Measurements from ENCODE around the gene ZMYM3.
"Not testable (repeated sequence)": the region's sequence is repeated elsewhere in the genome, so short reads cannot be mapped to it uniquely, and the experiment has no call there.

The ZMYM3 gene

DNA sequence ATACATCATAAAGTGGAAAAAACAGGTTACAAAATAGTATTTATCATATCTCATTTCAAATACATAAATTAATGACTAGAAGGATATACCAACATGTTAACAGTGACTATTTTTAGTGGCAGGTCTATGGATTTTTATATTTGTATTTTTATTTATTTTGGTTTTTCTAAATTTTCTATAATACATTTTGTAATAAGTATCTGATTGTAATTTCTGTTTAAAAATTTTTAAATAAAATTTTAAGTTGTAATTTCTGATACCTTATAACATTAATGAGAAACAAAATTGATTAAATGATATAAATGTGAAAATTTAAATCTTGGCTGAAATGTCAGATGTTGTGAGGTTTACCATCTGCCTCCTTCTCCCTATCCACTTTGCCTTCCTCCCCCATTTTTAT is 32.0 kb upstream of the ZMYM3 start:
- no peak for DNase-seq (ENCODE audit: low read depth, low spot score)
- Histone ChIP-seq H3K4me1 (ENCODE audit: control insufficient read depth, insufficient read depth, low read length) (no peaks in the 10 kb centered on the region), H3K9me3 (ENCODE audit: control insufficient read depth, insufficient read depth, low read length) (no peaks in the 10 kb centered on the region), H3K27me3 (ENCODE audit: control insufficient read depth, insufficient read depth, low read length) (no peaks in the 10 kb centered on the region), H3K4me3 (ENCODE audit: low read length) (no peak overlapping the region), H3K36me3 (ENCODE audit: control insufficient read depth, insufficient read depth, low read length) (no peaks in the 10 kb centered on the region), H3K27ac (ENCODE audit: low read length) (no peak overlapping the region)

- no peaks in the 10 kb centered on the region for H3K27me3 ChIP-seq (ENCODE audit: control insufficient read depth, insufficient read depth, low read length)
- no peaks in the 10 kb centered on the region for H3K36me3 ChIP-seq (ENCODE audit: control insufficient read depth, insufficient read depth, low read length)
- peak within 1 kb of the TSS; percentile 99 for H3K4me3 ChIP-seq (ENCODE audit: low read length)
- no CpG with 5 or more reads among the region's 57 CpGs for WGBS (ENCODE audit: insufficient coverage, insufficient read length)
- H3K4me1 ChIP-seq (ENCODE audit: control insufficient read depth, insufficient read depth, low read length): no peaks in the 10 kb centered on the region
- H3K27ac ChIP-seq (ENCODE audit: low read length): no peak within 1 kb of the TSS
- H3K9me3 ChIP-seq (ENCODE audit: control insufficient read depth, insufficient read depth, low read length): no peaks in the 10 kb centered on the region
- peak; percentile 96 for DNase-seq (ENCODE audit: low read depth, low spot score)
Observed at GRCh38 chrX:71283403-71284143, 29.6 kb upstream of the ZMYM3 start, which contains the start of gene NONO. Gene NONO, plus strand, starts transcription at chrX:71283635. Its CDS starts 7,003 bp downstream, at chrX:71290638.

DNA sequence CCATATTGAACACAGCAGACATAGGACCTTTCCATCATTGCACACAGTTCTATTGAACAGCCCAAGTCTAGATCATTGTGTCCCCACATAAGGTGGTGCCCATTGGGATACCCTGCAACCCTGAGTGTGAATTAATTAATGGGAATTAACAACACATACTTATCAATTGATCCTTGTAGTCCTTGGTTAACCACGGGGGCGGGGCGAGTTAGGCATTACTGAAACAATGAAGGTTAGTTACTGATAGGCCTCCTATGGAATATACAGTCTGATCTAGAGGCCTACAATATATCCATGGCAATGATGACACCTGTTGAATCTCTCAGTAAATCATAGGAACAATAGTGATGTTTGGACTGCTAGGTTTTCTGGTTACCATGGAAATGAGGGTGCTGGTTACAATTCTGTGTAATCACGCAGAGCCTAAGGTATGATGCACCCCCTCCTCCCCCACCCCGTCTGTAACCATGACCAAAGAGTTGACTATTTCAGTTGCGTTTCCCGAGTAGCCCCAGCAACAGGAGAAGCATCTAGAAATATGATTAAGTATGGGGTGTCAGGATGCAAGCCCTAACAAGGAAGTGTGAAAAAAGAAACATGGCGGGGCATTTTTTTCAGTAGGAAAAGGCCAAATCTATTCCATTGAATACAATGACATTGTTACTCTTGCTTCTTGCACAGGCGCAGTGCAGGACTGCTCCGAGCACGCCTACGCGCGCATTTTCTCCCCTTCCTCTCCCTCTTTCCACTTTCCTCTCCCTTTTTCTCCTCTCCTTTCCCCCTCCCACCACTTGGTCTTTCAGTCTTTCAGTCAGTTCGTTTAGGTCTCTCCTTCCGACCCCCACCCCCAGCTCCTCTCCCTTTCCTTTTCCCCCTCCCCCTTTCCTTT is 28.8 kb upstream of the ZMYM3 start:
- no peaks in the 10 kb centered on the region for H3K36me3 ChIP-seq (ENCODE audit: control insufficient read depth, insufficient read depth, low read length)
- no peaks in the 10 kb centered on the region for H3K4me1 ChIP-seq (ENCODE audit: control insufficient read depth, insufficient read depth, low read length)
- H3K9me3 ChIP-seq (ENCODE audit: control insufficient read depth, insufficient read depth, low read length): no peaks in the 10 kb centered on the region
- H3K4me3 ChIP-seq (ENCODE audit: low read length): peak overlapping the region; percentile 1; the same call in 1 of the 2 replicates
- no CpG with 5 or more reads among the region's 16 CpGs for WGBS (ENCODE audit: insufficient coverage, insufficient read length)
- H3K27me3 ChIP-seq (ENCODE audit: control insufficient read depth, insufficient read depth, low read length): no peaks in the 10 kb centered on the region
- no peak for DNase-seq (ENCODE audit: low read depth, low spot score)
- no peak overlapping the region for H3K27ac ChIP-seq (ENCODE audit: low read length)

DNA sequence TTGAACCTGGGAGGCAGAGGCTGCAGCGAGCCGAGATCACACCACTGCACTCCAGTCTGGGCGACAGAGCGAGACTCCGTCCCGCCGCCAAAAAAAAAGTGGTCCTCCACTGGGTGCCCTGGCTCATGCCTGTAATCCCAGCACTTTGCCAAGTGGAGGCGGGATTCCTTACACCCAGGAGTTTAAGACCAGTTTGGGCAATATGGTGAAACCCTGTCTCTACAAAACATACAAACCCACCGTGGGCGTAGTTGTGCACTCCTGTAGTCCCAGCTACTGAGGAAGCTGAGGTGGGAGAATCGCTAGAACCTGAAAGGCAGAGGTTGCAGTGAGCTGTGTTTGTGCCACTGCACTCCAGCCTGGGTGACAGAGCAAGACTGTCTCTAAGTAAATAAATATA is 27.4 kb upstream of the ZMYM3 start:
- H3K9me3 ChIP-seq (ENCODE audit: control insufficient read depth, insufficient read depth, low read length); H3K4me3 ChIP-seq (ENCODE audit: low read length); H3K27me3 ChIP-seq (ENCODE audit: control insufficient read depth, insufficient read depth, low read length); DNase-seq (ENCODE audit: low read depth, low spot score); H3K36me3 ChIP-seq (ENCODE audit: control insufficient read depth, insufficient read depth, low read length); H3K27ac ChIP-seq (ENCODE audit: low read length); H3K4me1 ChIP-seq (ENCODE audit: control insufficient read depth, insufficient read depth, low read length): not testable (repeated sequence)
- WGBS (ENCODE audit: insufficient coverage, insufficient read length): no CpG with 5 or more reads among the region's 11 CpGs

DNA sequence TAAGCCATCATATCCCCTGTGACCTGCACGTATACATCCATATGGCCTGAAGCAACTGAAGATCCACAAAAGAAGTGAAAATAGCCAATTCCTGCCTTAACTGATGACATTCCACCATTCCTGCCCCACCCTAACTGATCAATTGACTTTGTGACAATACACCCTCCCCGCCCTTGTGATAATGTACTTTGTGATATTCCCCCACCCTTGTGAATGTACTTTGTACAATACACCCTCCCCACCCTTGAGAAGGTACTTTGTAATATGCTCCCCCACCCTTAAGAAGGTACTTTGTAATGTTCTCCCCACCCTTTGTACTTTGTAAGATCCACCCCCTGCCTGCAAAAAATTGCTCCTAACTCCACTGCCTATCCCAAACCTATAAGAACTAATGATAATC is 18.4 kb upstream of the ZMYM3 start:
- not testable (repeated sequence) for DNase-seq (ENCODE audit: low read depth, low spot score); H3K4me3 ChIP-seq (ENCODE audit: low read length); H3K27ac ChIP-seq (ENCODE audit: low read length); H3K9me3 ChIP-seq (ENCODE audit: control insufficient read depth, insufficient read depth, low read length); H3K4me1 ChIP-seq (ENCODE audit: control insufficient read depth, insufficient read depth, low read length); H3K27me3 ChIP-seq (ENCODE audit: control insufficient read depth, insufficient read depth, low read length); H3K36me3 ChIP-seq (ENCODE audit: control insufficient read depth, insufficient read depth, low read length)
- WGBS (ENCODE audit: insufficient coverage, insufficient read length): no CpG with 5 or more reads among the region's 2 CpGs

- H3K9me3 ChIP-seq (ENCODE audit: control insufficient read depth, insufficient read depth, low read length): no peaks in the 10 kb centered on the region
- no peaks in the 10 kb centered on the region for H3K27me3 ChIP-seq (ENCODE audit: control insufficient read depth, insufficient read depth, low read length)
- no peaks in the 10 kb centered on the region for H3K36me3 ChIP-seq (ENCODE audit: control insufficient read depth, insufficient read depth, low read length)
- no peak overlapping the region for H3K4me3 ChIP-seq (ENCODE audit: low read length)
- DNase-seq (ENCODE audit: low read depth, low spot score): no peak
- no peak overlapping the region for H3K27ac ChIP-seq (ENCODE audit: low read length)
- H3K4me1 ChIP-seq (ENCODE audit: control insufficient read depth, insufficient read depth, low read length): no peaks in the 10 kb centered on the region
- no CpG with 5 or more reads among the region's 19 CpGs for WGBS (ENCODE audit: insufficient coverage, insufficient read length)
Observed at GRCh38 chrX:71269801-71270395, 16.0 kb upstream of the ZMYM3 start.

DNA sequence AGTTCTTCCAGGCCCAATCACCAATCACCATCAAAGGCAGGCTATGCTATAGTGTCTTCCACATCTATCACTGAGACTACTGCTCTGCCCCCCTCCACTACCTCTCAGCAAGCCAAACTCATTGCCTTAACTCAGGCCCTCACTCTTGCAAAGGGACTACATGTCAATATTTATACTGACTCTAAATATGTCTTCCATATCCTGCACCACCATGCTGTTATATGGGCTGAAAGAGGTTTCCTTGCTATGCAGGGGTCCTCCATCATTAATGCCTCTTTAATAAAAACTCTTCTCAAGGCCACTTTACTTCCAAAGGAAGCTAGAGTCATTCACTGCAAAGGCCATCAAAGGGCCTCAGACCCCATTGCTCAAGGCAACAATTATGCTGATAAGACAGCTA is 14.7 kb upstream of the ZMYM3 start:
- not testable (repeated sequence) for H3K27ac ChIP-seq (ENCODE audit: low read length); DNase-seq (ENCODE audit: low read depth, low spot score); H3K36me3 ChIP-seq (ENCODE audit: control insufficient read depth, insufficient read depth, low read length); H3K27me3 ChIP-seq (ENCODE audit: control insufficient read depth, insufficient read depth, low read length); H3K4me3 ChIP-seq (ENCODE audit: low read length); H3K4me1 ChIP-seq (ENCODE audit: control insufficient read depth, insufficient read depth, low read length); H3K9me3 ChIP-seq (ENCODE audit: control insufficient read depth, insufficient read depth, low read length)

DNA sequence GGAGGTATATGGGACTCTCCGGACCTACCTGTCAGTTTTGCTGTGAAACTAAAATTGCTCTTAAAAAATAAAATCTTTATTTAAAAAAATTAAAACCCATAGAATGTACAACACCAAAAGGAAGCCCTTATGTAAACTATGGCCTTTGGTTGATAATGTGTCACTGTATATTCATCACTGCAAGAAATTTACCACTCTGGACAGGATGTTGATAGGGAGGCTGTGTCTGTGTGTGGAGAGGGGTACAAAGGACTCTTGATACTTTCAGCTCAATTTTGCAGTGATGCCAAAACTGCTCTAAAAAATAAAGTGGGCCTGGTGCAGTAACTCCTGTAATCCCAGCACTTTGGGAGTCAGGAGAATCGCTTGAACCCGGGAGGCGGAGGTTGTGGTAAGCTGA is 2.9 kb upstream of the ZMYM3 start:
- no peak overlapping the region for H3K27ac ChIP-seq (ENCODE audit: low read length)

DNA sequence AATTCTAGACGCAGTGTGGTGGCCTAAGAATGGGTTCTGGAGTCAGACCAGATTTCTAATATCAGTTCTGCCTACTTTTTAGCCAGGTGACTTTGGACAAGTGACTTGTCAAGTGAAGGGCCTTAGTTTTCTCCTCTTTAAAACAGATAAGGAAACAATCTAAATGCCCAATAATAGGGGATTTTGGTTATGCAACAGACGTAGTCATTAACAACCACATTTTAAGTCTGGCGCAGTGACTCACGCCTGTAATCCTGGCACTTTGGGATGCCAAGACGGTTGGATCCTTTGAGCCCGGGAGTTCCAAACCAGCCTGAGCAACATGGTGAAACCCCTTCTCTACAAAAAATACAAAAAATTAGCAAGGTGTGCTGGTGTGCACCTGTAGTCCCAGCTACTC is 2.1 kb upstream of the ZMYM3 start:
- no peaks in the 10 kb centered on the region for H3K9me3 ChIP-seq (ENCODE audit: control insufficient read depth, insufficient read depth, low read length)
- H3K27ac ChIP-seq (ENCODE audit: low read length): no peak overlapping the region
- H3K27me3 ChIP-seq (ENCODE audit: control insufficient read depth, insufficient read depth, low read length): no peaks in the 10 kb centered on the region
- no CpG with 5 or more reads among the region's 6 CpGs for WGBS (ENCODE audit: insufficient coverage, insufficient read length)
- H3K36me3 ChIP-seq (ENCODE audit: control insufficient read depth, insufficient read depth, low read length): no peaks in the 10 kb centered on the region
- H3K4me1 ChIP-seq (ENCODE audit: control insufficient read depth, insufficient read depth, low read length): no peaks in the 10 kb centered on the region
- DNase-seq (ENCODE audit: low read depth, low spot score): no peak
- H3K4me3 ChIP-seq (ENCODE audit: low read length): no peak overlapping the region

More for the DNA sequence above, 2.9 kb upstream of the ZMYM3 start:
- no CpG with 5 or more reads among the region's 4 CpGs for WGBS (ENCODE audit: insufficient coverage, insufficient read length)
- no peaks in the 10 kb centered on the region for H3K36me3 ChIP-seq (ENCODE audit: control insufficient read depth, insufficient read depth, low read length)
- H3K4me3 ChIP-seq (ENCODE audit: low read length): no peak overlapping the region
- H3K27me3 ChIP-seq (ENCODE audit: control insufficient read depth, insufficient read depth, low read length): no peaks in the 10 kb centered on the region
- no peaks in the 10 kb centered on the region for H3K4me1 ChIP-seq (ENCODE audit: control insufficient read depth, insufficient read depth, low read length)
- no peaks in the 10 kb centered on the region for H3K9me3 ChIP-seq (ENCODE audit: control insufficient read depth, insufficient read depth, low read length)
- DNase-seq (ENCODE audit: low read depth, low spot score): no peak

DNA sequence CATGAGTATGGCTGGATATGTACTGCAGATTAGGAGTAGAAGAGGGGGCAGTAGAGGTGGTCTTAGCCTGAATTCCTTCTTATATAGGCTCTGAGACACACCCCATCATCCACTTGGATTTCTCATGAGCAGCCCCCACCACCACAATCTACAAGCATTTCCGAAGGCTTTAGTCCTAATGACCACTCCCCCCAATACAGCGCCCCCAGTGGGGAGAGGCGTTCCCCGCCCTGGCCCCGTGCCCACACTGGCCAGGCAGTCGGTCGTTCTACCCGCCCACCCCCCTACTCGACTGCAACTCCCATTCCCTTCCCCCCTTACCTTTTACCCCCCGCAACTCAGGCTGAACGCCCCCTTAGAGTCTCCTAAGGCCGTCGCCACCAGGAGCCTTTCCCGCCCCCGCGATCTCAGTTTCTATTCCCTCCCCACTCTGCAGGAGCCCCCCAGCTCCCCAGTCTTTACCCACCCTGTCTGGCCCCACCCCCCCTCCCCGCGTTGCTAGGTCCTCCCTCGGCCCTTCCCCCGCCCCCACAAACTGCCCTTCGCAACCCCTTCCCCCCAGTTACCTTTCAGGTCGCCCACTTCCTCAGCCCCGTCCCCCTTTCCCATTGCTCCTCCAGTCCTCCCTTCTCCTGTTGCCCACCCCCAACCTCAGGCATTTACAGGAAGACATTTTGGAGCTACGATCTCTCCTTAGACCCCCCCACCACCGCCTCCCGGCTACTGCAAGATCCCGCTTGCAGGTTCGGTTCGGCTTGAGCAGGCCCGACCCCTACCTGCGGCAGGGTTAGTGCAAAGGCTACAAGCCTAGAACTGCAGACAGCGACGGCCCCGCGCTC is 468 bp downstream of the ZMYM3 start:
- no CpG with 5 or more reads among the region's 35 CpGs for WGBS (ENCODE audit: insufficient coverage, insufficient read length)
- H3K4me3 ChIP-seq (ENCODE audit: low read length): peak overlapping the region; percentile 99; the same call in 1 of the 2 replicates
- no peaks in the 10 kb centered on the region for H3K27me3 ChIP-seq (ENCODE audit: control insufficient read depth, insufficient read depth, low read length)
- H3K27ac ChIP-seq (ENCODE audit: low read length): no peak overlapping the region
- no peak for DNase-seq (ENCODE audit: low read depth, low spot score)
- peaks cover 15% of the 10 kb centered on the region; the same call in 1 of the 2 replicates for H3K36me3 ChIP-seq (ENCODE audit: control insufficient read depth, insufficient read depth, low read length)
- no peaks in the 10 kb centered on the region for H3K4me1 ChIP-seq (ENCODE audit: control insufficient read depth, insufficient read depth, low read length)
- no peaks in the 10 kb centered on the region for H3K9me3 ChIP-seq (ENCODE audit: control insufficient read depth, insufficient read depth, low read length)

All from iPS DF 6.9 (cell line).